Measurements from ENCODE around the gene BTN1A1.

BTN1A1 gene

GRCh38 chr6:26532699-26533531, 32.8 kb downstream of the BTN1A1 start (continued):
- no peak for TF ChIP-seq ZNF791 (tag by site-specific recombination; IDR thresholded peaks at IDR 0.05)
- TF ChIP-seq, protein P1, sequence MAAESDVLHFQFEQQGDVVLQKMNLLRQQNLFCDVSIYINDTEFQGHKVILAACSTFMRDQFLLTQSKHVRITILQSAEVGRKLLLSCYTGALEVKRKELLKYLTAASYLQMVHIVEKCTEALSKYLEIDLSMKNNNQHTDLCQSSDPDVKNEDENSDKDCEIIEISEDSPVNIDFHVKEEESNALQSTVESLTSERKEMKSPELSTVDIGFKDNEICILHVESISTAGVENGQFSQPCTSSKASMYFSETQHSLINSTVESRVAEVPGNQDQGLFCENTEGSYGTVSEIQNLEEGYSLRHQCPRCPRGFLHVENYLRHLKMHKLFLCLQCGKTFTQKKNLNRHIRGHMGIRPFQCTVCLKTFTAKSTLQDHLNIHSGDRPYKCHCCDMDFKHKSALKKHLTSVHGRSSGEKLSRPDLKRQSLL (tag by site-specific recombination; IDR thresholded peaks at IDR 0.05), result 0 out of 2 replicates have a peak, but pooled peaks have one; percentile 42
- peak; percentile 86; the same call in 1 of the 2 replicates for TF ChIP-seq ZNF10 (tag by site-specific recombination; IDR thresholded peaks at IDR 0.05)
- no peak for TF ChIP-seq ZNF202 (tag by site-specific recombination; IDR thresholded peaks at IDR 0.05; ENCODE audit: borderline replicate concordance)
- TF ChIP-seq, protein P2, sequence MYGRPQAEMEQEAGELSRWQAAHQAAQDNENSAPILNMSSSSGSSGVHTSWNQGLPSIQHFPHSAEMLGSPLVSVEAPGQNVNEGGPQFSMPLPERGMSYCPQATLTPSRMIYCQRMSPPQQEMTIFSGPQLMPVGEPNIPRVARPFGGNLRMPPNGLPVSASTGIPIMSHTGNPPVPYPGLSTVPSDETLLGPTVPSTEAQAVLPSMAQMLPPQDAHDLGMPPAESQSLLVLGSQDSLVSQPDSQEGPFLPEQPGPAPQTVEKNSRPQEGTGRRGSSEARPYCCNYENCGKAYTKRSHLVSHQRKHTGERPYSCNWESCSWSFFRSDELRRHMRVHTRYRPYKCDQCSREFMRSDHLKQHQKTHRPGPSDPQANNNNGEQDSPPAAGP (tag by site-specific recombination; IDR thresholded peaks at IDR 0.05), result peak; percentile 52
- TF ChIP-seq OSR2 (tag by site-specific recombination; IDR thresholded peaks at IDR 0.05), result no peak
- no peak for TF ChIP-seq ZBTB48 (tag by site-specific recombination; IDR thresholded peaks at IDR 0.05)
- no peak for TF ChIP-seq KLF16 (tag by site-specific recombination; IDR thresholded peaks at IDR 0.05)
- TF ChIP-seq KLF7 (tag by site-specific recombination; IDR thresholded peaks at IDR 0.05; ENCODE audit: borderline replicate concordance), result no peak
- TF ChIP-seq ZNF837 (tag by site-specific recombination; IDR thresholded peaks at IDR 0.05), result no peak
- peak; percentile 48; the same call in 1 of the 2 replicates for TF ChIP-seq ZNF843 (tag by site-specific recombination; IDR thresholded peaks at IDR 0.05)
- peak; percentile 76; the same call in 1 of the 2 replicates for TF ChIP-seq TRIM28 (IDR thresholded peaks at IDR 0.05; ENCODE audit: borderline replicate concordance, low read length)
- no peak for TF ChIP-seq BCL11B (tag by site-specific recombination; IDR thresholded peaks at IDR 0.05; ENCODE audit: low read depth)
- no peak for TF ChIP-seq ZNF112 (tag by site-specific recombination; IDR thresholded peaks at IDR 0.05)
- 0 out of 2 replicates have a peak, but pooled peaks have one; percentile 18 for TF ChIP-seq ZBTB21 (tag by site-specific recombination; IDR thresholded peaks at IDR 0.05)
- peak; percentile 86 for TF ChIP-seq ZNF2 (tag by site-specific recombination; IDR thresholded peaks at IDR 0.05)
- TF ChIP-seq ZNF221 (tag by site-specific recombination; IDR thresholded peaks at IDR 0.05; ENCODE audit: borderline replicate concordance), result no peak; the same call in 1 of the 2 replicates
- TF ChIP-seq ZNF747 (tag by site-specific recombination; IDR thresholded peaks at IDR 0.05), result no peak
- TF ChIP-seq WT1 (tag by site-specific recombination; IDR thresholded peaks at IDR 0.05), result 0 out of 2 replicates have a peak, but pooled peaks have one; percentile 8
- no peak for TF ChIP-seq ZNF585B (tag by site-specific recombination; IDR thresholded peaks at IDR 0.05)
- no peak for TF ChIP-seq ZNF544 (tag by site-specific recombination; IDR thresholded peaks at IDR 0.05)
- TF ChIP-seq ZNF600 (tag by site-specific recombination; IDR thresholded peaks at IDR 0.05), result peak; percentile 74
- no peak for TF ChIP-seq AEBP2 (tag by site-specific recombination; IDR thresholded peaks at IDR 0.05; ENCODE audit: borderline replicate concordance)
- TF ChIP-seq ZFP37 (tag by site-specific recombination; IDR thresholded peaks at IDR 0.05), result peak; percentile 90; the same call in 1 of the 2 replicates
- TF ChIP-seq, protein P3, sequence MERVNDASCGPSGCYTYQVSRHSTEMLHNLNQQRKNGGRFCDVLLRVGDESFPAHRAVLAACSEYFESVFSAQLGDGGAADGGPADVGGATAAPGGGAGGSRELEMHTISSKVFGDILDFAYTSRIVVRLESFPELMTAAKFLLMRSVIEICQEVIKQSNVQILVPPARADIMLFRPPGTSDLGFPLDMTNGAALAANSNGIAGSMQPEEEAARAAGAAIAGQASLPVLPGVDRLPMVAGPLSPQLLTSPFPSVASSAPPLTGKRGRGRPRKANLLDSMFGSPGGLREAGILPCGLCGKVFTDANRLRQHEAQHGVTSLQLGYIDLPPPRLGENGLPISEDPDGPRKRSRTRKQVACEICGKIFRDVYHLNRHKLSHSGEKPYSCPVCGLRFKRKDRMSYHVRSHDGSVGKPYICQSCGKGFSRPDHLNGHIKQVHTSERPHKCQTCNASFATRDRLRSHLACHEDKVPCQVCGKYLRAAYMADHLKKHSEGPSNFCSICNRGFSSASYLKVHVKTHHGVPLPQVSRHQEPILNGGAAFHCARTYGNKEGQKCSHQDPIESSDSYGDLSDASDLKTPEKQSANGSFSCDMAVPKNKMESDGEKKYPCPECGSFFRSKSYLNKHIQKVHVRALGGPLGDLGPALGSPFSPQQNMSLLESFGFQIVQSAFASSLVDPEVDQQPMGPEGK (tag by site-specific recombination; IDR thresholded peaks at IDR 0.05), result peak; percentile 77
- peak; percentile 60 for TF ChIP-seq ZNF629 (tag by site-specific recombination; IDR thresholded peaks at IDR 0.05)
- TF ChIP-seq ZNF624 (tag by site-specific recombination; IDR thresholded peaks at IDR 0.05), result no peak
- peak; percentile 95 for TF ChIP-seq ZNF660 (tag by site-specific recombination; IDR thresholded peaks at IDR 0.05)
- TF ChIP-seq ZNF621 (tag by site-specific recombination; IDR thresholded peaks at IDR 0.05), result no peak
- no peak for TF ChIP-seq ZNF433 (tag by site-specific recombination; IDR thresholded peaks at IDR 0.05; ENCODE audit: low read depth)
- TF ChIP-seq ZNF514 (tag by site-specific recombination; IDR thresholded peaks at IDR 0.05), result no peak
- TF ChIP-seq ELK4 (IDR thresholded peaks at IDR 0.05; ENCODE audit: borderline replicate concordance, low read depth, low read length), result no peak
- no peak for TF ChIP-seq YY2 (tag by site-specific recombination; IDR thresholded peaks at IDR 0.05)
